Measurements from ENCODE around the gene REM2.

DNA sequence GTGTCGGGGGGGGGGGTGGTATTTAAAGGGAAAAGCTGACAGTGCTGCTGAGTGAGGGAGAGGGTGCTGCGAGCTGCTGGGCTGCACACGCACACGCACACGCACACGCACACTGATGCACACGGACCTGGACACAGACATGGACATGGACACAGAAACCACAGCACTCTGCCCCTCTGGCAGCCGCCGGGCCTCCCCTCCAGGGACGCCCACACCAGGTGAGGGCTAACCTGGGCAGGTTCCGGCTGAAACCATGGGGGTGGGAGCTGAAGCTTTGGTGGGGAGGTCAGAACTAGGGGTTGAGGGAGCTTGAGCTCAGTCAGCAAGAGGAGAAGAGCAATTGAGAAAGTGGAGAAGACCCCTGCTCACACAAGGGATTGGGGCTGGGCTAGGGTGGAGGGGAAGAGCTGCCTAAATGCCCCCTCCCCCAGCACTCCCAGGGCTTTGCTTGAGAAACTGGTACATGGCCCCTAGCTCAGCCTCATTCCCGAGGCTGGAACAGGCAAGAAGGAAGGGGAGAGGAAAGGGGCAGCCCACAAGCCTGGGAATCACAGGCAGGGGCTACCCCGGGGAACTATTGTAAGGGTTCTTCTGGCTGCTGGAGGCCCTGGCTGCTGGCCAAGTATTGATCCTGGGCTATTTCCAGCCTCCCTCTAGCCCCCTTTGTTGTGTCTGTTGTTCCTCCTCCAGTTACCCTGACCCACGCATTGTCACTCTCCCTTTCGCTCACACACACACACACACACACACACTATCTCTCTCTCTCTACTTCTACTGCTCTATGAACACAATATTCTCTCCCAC is at the start of gene REM2:
- TF ChIP-seq POLR2A (IDR thresholded peaks at IDR 0.05) (no peak), POLR2AphosphoS5 (IDR thresholded peaks at IDR 0.05) (peak in 1 of 3 donors; percentile 80)
- TF ChIP-seq, protein P1, sequence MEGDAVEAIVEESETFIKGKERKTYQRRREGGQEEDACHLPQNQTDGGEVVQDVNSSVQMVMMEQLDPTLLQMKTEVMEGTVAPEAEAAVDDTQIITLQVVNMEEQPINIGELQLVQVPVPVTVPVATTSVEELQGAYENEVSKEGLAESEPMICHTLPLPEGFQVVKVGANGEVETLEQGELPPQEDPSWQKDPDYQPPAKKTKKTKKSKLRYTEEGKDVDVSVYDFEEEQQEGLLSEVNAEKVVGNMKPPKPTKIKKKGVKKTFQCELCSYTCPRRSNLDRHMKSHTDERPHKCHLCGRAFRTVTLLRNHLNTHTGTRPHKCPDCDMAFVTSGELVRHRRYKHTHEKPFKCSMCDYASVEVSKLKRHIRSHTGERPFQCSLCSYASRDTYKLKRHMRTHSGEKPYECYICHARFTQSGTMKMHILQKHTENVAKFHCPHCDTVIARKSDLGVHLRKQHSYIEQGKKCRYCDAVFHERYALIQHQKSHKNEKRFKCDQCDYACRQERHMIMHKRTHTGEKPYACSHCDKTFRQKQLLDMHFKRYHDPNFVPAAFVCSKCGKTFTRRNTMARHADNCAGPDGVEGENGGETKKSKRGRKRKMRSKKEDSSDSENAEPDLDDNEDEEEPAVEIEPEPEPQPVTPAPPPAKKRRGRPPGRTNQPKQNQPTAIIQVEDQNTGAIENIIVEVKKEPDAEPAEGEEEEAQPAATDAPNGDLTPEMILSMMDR (IDR thresholded peaks at IDR 0.05 in 8 of 11, conservative IDR thresholded peaks at IDR 0.05 in 3 of 11) = no peak
